ENCODE results near the gene PRR19.
"Not testable (repeated sequence)": the region's sequence is repeated elsewhere in the genome, so short reads cannot be mapped to it uniquely, and the experiment has no call there.

- TF ChIP-seq CTCF (IDR thresholded peaks at IDR 0.05); POLR2A (IDR thresholded peaks at IDR 0.05; ENCODE audit: low read depth); POLR2AphosphoS5 (IDR thresholded peaks at IDR 0.05); EP300 (IDR thresholded peaks at IDR 0.05): not testable (repeated sequence)
These were observed 38.0 kb downstream of the PRR19 start for GRCh38 chr19:42339922-42340321.
